ENCODE measurements around the gene TRABD2B.

DNA sequence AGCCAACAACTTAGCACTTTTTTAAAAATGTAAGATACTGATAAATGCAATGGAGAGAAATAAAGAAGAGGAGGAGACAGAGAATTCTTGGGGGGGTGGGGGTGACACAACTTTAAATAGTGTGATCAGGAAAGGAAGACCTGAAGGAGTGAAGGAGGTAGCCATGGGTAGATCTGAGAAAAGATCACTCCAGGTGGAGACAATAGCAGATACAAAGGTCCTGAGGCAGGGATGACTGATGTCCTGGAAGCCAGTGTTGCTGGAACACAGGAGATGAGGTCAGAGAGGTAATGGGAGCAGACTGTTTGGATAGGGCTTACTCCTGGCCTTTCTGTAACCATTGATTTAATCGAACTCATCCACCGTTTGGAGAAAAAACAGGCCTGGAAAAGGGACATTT, 24.6 kb upstream of the TRABD2B start:
- TF ChIP-seq, protein P1, sequence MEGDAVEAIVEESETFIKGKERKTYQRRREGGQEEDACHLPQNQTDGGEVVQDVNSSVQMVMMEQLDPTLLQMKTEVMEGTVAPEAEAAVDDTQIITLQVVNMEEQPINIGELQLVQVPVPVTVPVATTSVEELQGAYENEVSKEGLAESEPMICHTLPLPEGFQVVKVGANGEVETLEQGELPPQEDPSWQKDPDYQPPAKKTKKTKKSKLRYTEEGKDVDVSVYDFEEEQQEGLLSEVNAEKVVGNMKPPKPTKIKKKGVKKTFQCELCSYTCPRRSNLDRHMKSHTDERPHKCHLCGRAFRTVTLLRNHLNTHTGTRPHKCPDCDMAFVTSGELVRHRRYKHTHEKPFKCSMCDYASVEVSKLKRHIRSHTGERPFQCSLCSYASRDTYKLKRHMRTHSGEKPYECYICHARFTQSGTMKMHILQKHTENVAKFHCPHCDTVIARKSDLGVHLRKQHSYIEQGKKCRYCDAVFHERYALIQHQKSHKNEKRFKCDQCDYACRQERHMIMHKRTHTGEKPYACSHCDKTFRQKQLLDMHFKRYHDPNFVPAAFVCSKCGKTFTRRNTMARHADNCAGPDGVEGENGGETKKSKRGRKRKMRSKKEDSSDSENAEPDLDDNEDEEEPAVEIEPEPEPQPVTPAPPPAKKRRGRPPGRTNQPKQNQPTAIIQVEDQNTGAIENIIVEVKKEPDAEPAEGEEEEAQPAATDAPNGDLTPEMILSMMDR (IDR thresholded peaks at IDR 0.05), result no peak
- TF ChIP-seq POLR2AphosphoS5 (IDR thresholded peaks at IDR 0.05), result no peak

Measured in upper lobe of left lung (tissue), 4 donors.